Astrocyte (in vitro differentiated cells and primary cell): Measurements from ENCODE around the gene C14orf119. TPM values are rescaled to one million over a fixed set of nuclear protein-coding genes. Genes with fewer than 3 reads are reported as not detected.

Source experiments
- DNase-seq: peaks from one replicate; pipeline ENCODE4 v3.0.0-alpha.2; 2010; ENCODE audit warnings: low read depth
- FAIRE-seq: peaks from 2 replicates; lab custom pipeline; 2011; peaks lifted over from hg19 to GRCh38; lab: Jason Lieb, UNC
- H2AFZ ChIP-seq: 2 replicates; pipeline ENCODE4 v1.6.0; 2012; ENCODE audit warnings: low read depth, low read length, inconsistent platforms
- H3K27ac ChIP-seq: 2 replicates; pipeline ENCODE4 v1.5.1; 2011; ENCODE audit warnings: low read depth, low read length, inconsistent platforms
- H3K27me3 ChIP-seq: 2 replicates; pipeline ENCODE4 v1.6.0; 2011; ENCODE audit warnings: low read length, inconsistent platforms; ENCODE audit not compliant: insufficient read depth
- H3K36me3 ChIP-seq: 2 replicates; pipeline ENCODE4 v1.5.1; 2011; ENCODE audit warnings: low read length, inconsistent platforms; ENCODE audit not compliant: insufficient read depth
- H3K4me1 ChIP-seq: 2 replicates; pipeline ENCODE4 v1.5.1; 2011; ENCODE audit warnings: low read length, inconsistent platforms; ENCODE audit not compliant: insufficient read depth
- H3K4me2 ChIP-seq: 2 replicates; pipeline ENCODE4 v1.6.0; 2012; ENCODE audit warnings: low read length, inconsistent platforms
- H3K4me3 ChIP-seq: 2 replicates; pipeline ENCODE4 v1.5.1; 2011; ENCODE audit warnings: low read depth, mild to moderate bottlenecking, low read length, inconsistent platforms; ENCODE audit not compliant: insufficient read depth
- H3K79me2 ChIP-seq: 2 replicates; pipeline ENCODE4 v1.6.0; 2012; ENCODE audit warnings: mild to moderate bottlenecking, low read length, inconsistent platforms; ENCODE audit not compliant: insufficient read depth
- H3K9ac ChIP-seq: 2 replicates; pipeline ENCODE4 v1.6.0; 2012; ENCODE audit warnings: mild to moderate bottlenecking, low read length, inconsistent platforms
- H3K9me3 ChIP-seq: 2 replicates; pipeline ENCODE4 v1.5.1; 2012; ENCODE audit warnings: low read depth, mild to moderate bottlenecking, low read length, inconsistent platforms; ENCODE audit not compliant: insufficient read depth
- H4K20me1 ChIP-seq: 2 replicates; pipeline ENCODE4 v1.6.0; 2012; ENCODE audit warnings: low read length, inconsistent platforms; ENCODE audit not compliant: insufficient read depth
- H3K27ac Mint-ChIP-seq: one replicate; pipeline ENCODE4 v1.8.0; 2021; ENCODE audit warnings: mild to moderate bottlenecking, mixed read lengths; ENCODE audit not compliant: unreplicated experiment
- H3K27me3 Mint-ChIP-seq: one replicate; pipeline ENCODE4 v1.8.0; 2021; ENCODE audit warnings: low read depth, mixed read lengths; ENCODE audit not compliant: unreplicated experiment
- H3K36me3 Mint-ChIP-seq: one replicate; pipeline ENCODE4 v1.8.0; 2021; ENCODE audit warnings: low read depth, mixed read lengths; ENCODE audit not compliant: unreplicated experiment
- H3K4me1 Mint-ChIP-seq: one replicate; pipeline ENCODE4 v1.8.0; 2021; ENCODE audit warnings: low read depth, mixed read lengths; ENCODE audit not compliant: unreplicated experiment
- H3K4me3 Mint-ChIP-seq: one replicate; pipeline ENCODE4 v1.8.0; 2021; ENCODE audit warnings: mild to moderate bottlenecking, moderate library complexity, mixed read lengths; ENCODE audit not compliant: unreplicated experiment
- H3K9me3 Mint-ChIP-seq: one replicate; pipeline ENCODE4 v1.8.0; 2021; ENCODE audit warnings: mild to moderate bottlenecking, mixed read lengths; ENCODE audit not compliant: unreplicated experiment
- EZH2 ChIP-seq: IDR thresholded peaks from 2 replicates; pipeline ENCODE4 v1.6.1; 2012; ENCODE audit warnings: mild to moderate bottlenecking, low read length, inconsistent platforms; ENCODE audit not compliant: insufficient read depth
- total RNA-seq: library from RNA; stranded (reverse); gene quantifications from 2 replicates; pipeline ENCODE4 v1.2.1, GENCODE V29; 2021
- TF ChIP-seq, protein P1 (sequence below): IDR thresholded peaks from 2 replicates; pipeline ENCODE4 v1.5.1; 2011; ENCODE audit warnings: low read depth, mild to moderate bottlenecking, inconsistent platforms, low read length, moderate library complexity; ENCODE audit not compliant: insufficient read depth

Gene C14orf119
- total RNA-seq, 1 donor from 2014 or later, result 83.9 TPM

DNA sequence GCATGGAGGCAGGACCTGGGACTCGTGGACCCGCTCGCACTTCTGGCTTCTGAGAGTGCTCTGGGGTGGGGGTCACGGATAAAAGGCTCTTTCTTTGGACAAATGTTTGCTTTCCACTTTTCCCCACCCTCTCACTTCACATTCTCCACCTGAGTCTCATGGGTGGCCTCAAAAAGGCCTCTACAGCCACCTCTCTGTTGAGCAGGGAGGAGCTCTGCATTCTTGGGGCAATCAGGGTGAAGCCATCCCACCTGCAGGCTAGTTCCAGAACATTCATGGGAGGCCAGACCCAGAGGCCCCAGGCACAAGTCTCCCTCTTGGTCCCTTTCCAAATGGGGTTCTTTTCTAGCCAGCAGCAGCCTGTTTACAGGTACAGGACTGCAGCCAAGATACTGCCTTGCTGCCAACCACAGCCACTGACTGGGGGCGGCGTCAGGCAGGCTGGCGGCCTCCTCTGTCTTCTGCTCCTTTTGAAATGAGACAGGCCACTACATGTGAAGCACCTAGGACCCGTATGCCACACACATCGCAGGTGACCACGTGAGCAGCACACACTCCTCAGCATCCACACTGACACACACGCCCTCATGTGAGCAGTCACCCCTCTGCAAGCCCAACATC is 42.0 kb downstream of the C14orf119 start:
- Histone ChIP-seq H3K36me3 (no peaks in the 10 kb centered on the region), H3K79me2 (no peaks in the 10 kb centered on the region), H3K27me3 (no peaks in the 10 kb centered on the region), H3K9me3 (no peaks in the 10 kb centered on the region), H3K4me2 (no peak overlapping the region), H3K4me1 (no peaks in the 10 kb centered on the region), H4K20me1 (no peaks in the 10 kb centered on the region), H2AFZ (no peak overlapping the region), H3K4me3 (no peak overlapping the region), H3K27ac (no peak overlapping the region), H3K9ac (no peak overlapping the region)
- no peak overlapping the region for H3K4me3 Mint-ChIP-seq
- FAIRE-seq, result no peak
- DNase-seq, result no peak
- TF ChIP-seq, protein P1, sequence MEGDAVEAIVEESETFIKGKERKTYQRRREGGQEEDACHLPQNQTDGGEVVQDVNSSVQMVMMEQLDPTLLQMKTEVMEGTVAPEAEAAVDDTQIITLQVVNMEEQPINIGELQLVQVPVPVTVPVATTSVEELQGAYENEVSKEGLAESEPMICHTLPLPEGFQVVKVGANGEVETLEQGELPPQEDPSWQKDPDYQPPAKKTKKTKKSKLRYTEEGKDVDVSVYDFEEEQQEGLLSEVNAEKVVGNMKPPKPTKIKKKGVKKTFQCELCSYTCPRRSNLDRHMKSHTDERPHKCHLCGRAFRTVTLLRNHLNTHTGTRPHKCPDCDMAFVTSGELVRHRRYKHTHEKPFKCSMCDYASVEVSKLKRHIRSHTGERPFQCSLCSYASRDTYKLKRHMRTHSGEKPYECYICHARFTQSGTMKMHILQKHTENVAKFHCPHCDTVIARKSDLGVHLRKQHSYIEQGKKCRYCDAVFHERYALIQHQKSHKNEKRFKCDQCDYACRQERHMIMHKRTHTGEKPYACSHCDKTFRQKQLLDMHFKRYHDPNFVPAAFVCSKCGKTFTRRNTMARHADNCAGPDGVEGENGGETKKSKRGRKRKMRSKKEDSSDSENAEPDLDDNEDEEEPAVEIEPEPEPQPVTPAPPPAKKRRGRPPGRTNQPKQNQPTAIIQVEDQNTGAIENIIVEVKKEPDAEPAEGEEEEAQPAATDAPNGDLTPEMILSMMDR, result no peak
- TF ChIP-seq EZH2, result no peak
- peaks cover 1% of the 10 kb centered on the region for H3K4me1 Mint-ChIP-seq
- H3K36me3 Mint-ChIP-seq, result peaks cover 3% of the 10 kb centered on the region
- H3K27ac Mint-ChIP-seq, result no peak overlapping the region
- no peaks in the 10 kb centered on the region for H3K9me3 Mint-ChIP-seq
- H3K27me3 Mint-ChIP-seq, result peaks cover 35% of the 10 kb centered on the region

DNA sequence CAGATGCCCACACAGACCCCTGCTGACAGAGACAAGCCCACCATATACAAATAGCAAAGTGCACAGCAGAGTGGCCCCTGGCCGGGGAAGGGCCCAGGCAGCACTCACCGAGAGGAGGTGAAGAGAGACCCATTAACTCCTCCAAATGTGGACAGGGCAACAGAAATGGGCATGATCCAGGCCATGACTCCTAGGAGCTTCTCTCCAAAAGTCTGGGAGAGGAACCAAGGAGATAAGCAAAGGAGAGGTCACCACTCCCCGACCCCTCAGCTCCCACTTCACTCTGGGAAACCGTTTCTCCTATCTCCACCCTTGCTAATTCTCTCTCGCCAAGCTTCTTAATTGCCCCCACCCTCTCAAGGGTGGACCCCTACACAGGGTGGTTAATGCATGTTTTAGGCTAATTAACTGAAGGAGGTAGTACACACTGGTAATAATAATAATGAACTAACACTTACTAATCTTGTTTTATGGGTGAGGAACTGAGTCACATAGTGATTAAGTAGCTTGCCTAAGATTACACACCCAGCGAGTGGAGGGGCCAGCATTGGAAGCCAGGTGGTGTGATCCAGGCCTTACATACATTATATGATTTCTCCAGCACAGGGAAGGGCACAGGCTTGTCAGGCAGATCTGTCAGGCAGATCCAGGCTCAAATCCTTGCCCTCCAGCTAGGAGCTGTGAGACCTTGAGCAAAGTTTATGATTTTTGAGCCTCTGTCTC is 42.7 kb downstream of the C14orf119 start:
- Mint-ChIP-seq H3K27ac (no peak overlapping the region), H3K36me3 (peaks cover 3% of the 10 kb centered on the region)

More for the DNA sequence above, 42.7 kb downstream of the C14orf119 start:
- Mint-ChIP-seq H3K9me3 (no peaks in the 10 kb centered on the region), H3K27me3 (peaks cover 35% of the 10 kb centered on the region), H3K4me3 (no peak overlapping the region), H3K4me1 (peaks cover 2% of the 10 kb centered on the region)
- FAIRE-seq (no peak), DNase-seq (no peak)
- no peaks in the 10 kb centered on the region for H3K36me3 ChIP-seq
- TF ChIP-seq, protein P1, result no peak
- TF ChIP-seq EZH2, result no peak
- H3K79me2 ChIP-seq, result no peaks in the 10 kb centered on the region
- H3K9ac ChIP-seq, result no peak overlapping the region
- H3K9me3 ChIP-seq, result no peaks in the 10 kb centered on the region
- no peaks in the 10 kb centered on the region for H3K4me1 ChIP-seq
- peaks cover 2% of the 10 kb centered on the region for H3K27me3 ChIP-seq
- no peaks in the 10 kb centered on the region for H4K20me1 ChIP-seq
- H2AFZ ChIP-seq, result no peak overlapping the region
- H3K4me2 ChIP-seq, result no peak overlapping the region
- H3K27ac ChIP-seq, result no peak overlapping the region
- H3K4me3 ChIP-seq, result no peak overlapping the region
